Kidney epithelial cell (primary cell): Measurements from ENCODE around the gene SPOCK1. TPM values are rescaled to one million over a fixed set of nuclear protein-coding genes. Genes with fewer than 3 reads are reported as not detected.

Source experiments
- DNase-seq: peaks from one replicate; pipeline ENCODE4 v3.0.0-alpha.2; 2010; ENCODE audit warnings: low read depth
- H3K27me3 ChIP-seq: 2 replicates; pipeline ENCODE4 v1.6.0; 2011; ENCODE audit warnings: low read length; ENCODE audit not compliant: control insufficient read depth, insufficient read depth
- H3K36me3 ChIP-seq: 2 replicates; pipeline ENCODE4 v1.5.1; 2011; ENCODE audit warnings: low read length; ENCODE audit not compliant: control insufficient read depth, insufficient read depth
- H3K4me3 ChIP-seq: 2 replicates; pipeline ENCODE4 v1.5.1; 2011; ENCODE audit warnings: low read depth, mild to moderate bottlenecking, control low read depth, low read length
- CTCF ChIP-seq: IDR thresholded peaks from 2 replicates; pipeline ENCODE4 v1.5.1; 2011; ENCODE audit warnings: mild to moderate bottlenecking, moderate library complexity, low read length, control low read depth, inconsistent platforms; ENCODE audit not compliant: insufficient read depth, poor library complexity, severe bottlenecking
- total RNA-seq: library from RNA; depleted of rRNA; stranded (reverse); fragments of >200 nt; gene quantifications from 2 replicates; pipeline ENCODE4 v1.2.3, GENCODE V29; 2015

Gene SPOCK1
- total RNA-seq, 1 donor from 2014 or later, result 13.1 TPM

- Histone ChIP-seq H3K27me3 (no peaks in the 10 kb centered on the region), H3K36me3 (no peaks in the 10 kb centered on the region), H3K4me3 (no peak overlapping the region)
- TF ChIP-seq CTCF, result no peak
- DNase-seq, result no peak
These were observed 209.3 kb downstream of the SPOCK1 start for GRCh38 chr5:137289856-137290255.

DNA sequence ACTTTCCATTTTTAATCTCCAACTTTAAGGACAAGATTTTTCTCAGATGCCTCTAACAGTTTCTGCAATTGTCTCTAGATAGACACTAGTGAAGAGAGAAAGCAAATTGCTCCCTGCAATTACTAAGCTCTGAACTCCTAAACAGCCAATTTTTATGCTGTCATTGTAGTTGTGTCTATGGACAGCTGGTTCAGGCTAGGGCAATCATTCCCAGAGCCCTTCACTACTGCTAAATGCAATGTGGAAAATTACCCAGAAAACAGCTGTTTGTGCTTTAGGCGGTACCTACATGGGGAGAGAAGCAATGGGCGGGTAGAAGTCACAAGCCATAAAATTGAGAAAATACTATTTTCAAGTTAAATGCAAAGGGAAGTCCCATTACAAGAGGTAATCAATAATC, 211.6 kb downstream of the SPOCK1 start:
- TF ChIP-seq CTCF, result no peak
- no peaks in the 10 kb centered on the region for H3K27me3 ChIP-seq
- H3K4me3 ChIP-seq, result no peak overlapping the region
- no peak for DNase-seq
- no peaks in the 10 kb centered on the region for H3K36me3 ChIP-seq

- TF ChIP-seq CTCF, result no peak
- Histone ChIP-seq H3K27me3 (no peaks in the 10 kb centered on the region), H3K4me3 (no peak overlapping the region), H3K36me3 (no peaks in the 10 kb centered on the region)
- DNase-seq, result no peak
These were observed 213.0 kb downstream of the SPOCK1 start for GRCh38 chr5:137286025-137286610.

DNA sequence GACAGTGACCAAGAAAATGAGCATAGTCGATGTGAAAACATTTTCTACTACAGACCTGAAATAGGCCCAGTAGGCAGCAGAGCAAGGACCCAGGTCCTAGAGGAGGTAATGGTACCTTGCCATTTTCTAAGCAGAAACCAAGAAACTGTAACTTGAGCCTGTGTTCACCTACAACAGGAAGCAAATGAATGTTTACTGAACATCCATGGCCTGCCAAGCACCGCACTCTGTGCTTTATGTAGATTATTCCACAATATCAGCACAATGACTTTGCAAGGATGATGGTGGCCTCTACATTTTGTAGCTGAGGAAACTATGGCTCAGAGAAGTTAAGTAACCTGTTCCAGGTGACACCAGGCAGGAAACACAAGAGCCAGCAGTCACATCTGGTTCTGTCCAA, 215.3 kb downstream of the SPOCK1 start:
- Histone ChIP-seq H3K36me3 (no peaks in the 10 kb centered on the region), H3K4me3 (no peak overlapping the region), H3K27me3 (no peaks in the 10 kb centered on the region)
- no peak for DNase-seq
- no peak for TF ChIP-seq CTCF

GRCh38 chr5:137282216-137282615, 216.9 kb downstream of the SPOCK1 start:
- H3K4me3 ChIP-seq, result no peak overlapping the region
- H3K36me3 ChIP-seq, result no peaks in the 10 kb centered on the region
- TF ChIP-seq CTCF, result no peak
- no peak for DNase-seq
- no peaks in the 10 kb centered on the region for H3K27me3 ChIP-seq

GRCh38 chr5:137281201-137281600, 217.9 kb downstream of the SPOCK1 start:
- DNase-seq, result no peak
- H3K36me3 ChIP-seq, result no peaks in the 10 kb centered on the region
- no peak for TF ChIP-seq CTCF
- H3K27me3 ChIP-seq, result no peaks in the 10 kb centered on the region
- H3K4me3 ChIP-seq, result no peak overlapping the region
